Stimulated activated CD4-positive, alpha-beta T cell treated with anti-CD3 and anti-CD28 coated beads, Interleukin-1b, Interleukin-23, amount 100 ng/mL, for 48 hours (primary cell): ENCODE results near the gene RAB3C.

ENCODE experiments used
- DNase-seq: peaks from one replicate; pipeline ENCODE4 v3.0.0-alpha.2; 2020

Gene RAB3C

GRCh38 chr5:58606064-58606463, 23.2 kb downstream of the RAB3C start:
- no peak for DNase-seq

- no peak for DNase-seq
Observed at GRCh38 chr5:58615972-58616371, 33.1 kb downstream of the RAB3C start.

GRCh38 chr5:58617241-58617640, 34.4 kb downstream of the RAB3C start:
- no peak for DNase-seq

DNA sequence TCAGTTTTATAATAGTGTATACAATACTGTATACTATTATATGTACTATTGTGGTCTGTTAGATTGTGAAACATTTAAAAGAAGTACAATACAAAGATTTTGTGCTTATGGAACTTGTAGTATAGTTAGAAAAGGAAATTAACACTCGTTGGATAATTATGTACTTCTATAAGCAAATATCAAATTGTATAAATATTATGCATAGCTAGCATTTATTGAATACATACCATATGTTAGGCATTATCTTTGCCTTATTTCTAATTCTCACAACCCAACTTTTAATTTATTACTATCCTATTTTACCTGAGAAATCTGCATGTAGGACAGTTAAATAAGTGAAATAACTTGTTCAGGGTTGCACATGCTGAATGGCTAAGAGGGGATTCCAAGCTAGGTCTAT, 37.5 kb downstream of the RAB3C start:
- no peak for DNase-seq

DNA sequence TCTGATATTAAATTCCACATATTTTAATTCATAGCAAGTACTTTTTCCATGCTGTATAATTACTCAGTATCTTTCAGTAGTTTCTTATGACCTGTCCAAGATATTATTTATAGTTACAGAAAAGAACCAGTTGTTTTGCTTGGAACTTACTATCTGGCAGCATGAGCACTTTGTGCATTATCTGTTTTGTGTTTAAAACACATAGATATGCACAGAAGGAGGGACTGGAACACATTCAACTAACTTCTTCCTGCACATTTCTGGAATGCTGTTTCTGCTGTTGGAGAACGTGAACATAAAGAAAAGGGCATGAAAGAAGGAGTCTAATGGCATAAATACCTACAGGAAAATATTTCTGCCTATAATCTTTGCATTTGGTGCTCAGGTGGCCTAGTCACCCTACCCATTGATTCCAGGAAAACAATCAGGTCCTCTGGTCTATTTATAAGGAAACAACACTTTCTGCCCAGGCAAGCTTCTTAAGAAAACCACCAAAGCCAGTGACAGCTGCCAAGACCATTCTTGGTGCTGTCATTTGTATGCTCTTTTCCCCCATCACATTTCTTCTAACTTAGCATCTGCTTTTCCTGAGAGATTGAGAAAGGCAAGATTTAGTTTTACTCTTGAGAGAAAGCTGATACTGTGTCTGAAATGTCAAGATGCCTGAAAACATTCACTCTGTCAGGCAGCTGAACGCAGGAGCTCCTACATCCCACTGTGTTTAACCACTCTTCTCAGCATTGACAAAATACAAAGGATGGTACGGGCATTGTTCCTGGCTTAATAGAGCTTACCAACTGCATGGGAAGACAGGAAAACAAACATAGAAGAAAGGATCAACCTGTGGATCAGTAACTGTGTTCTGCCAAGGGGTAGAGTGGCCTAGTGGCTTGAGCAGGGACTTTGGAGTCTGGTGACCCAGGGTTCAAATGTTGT, 40.3 kb downstream of the RAB3C start:
- DNase-seq = no peak

DNA sequence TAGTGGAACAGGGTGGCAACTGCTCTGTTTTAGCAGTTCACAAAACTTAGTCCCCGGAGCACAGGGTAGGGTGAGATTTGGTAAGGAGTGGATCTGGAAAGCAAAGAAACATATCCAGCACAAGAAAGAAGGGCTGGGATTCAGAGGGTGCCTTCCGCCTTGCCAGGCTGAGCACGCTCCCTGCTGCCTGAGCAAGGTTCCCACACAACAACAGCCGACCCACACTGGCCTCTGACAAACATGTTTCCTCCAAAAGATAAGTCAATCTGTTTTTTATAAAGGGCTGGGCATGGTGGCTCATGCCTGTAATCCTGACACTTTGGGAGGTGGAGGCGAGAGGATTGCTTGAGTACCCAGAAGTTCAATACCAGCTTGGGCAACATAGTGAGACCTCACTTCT, 45.8 kb downstream of the RAB3C start:
- no peak for DNase-seq

GRCh38 chr5:58629271-58630159, 46.6 kb downstream of the RAB3C start:
- DNase-seq = no peak

GRCh38 chr5:58631895-58632294, 49.0 kb downstream of the RAB3C start:
- no peak for DNase-seq

DNA sequence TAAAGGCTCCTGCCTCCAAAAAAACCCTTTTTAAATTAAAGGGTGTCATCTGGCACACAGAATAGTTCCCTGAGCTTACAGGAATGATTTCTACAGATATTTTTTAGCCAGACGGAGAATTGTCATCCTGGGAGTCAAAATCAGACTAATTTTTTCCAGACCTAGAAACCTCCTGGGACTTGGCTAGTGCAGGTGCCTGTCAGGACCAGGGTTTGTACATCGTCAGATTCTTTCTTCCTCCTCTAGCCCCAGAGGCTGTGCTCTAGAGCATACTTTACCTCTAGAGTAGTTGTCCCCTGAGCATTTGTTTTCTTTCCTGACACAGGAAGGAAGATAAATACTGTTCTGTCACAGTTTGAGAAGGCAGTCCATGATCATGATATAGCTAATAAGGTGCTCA, 52.5 kb downstream of the RAB3C start:
- no peak for DNase-seq

DNA sequence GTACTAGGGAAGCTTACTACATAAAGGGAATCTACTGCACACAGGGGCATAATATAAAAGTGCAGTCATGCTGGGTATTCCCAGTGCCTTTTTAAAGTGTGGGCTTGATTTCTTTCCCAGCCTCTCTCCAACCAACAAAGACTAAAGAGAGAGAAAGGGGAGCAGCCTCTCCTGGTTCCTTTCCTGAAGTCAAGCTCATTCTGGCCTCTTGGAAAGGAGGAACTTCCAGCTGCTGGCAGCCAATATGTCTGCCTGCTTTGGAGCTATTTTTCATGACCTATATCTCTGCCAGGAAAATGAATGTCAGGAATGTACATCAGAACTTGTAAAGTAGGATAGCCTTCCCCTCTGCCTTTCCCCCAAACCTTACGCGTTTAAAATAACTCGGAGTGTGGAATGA, 57.1 kb downstream of the RAB3C start:
- DNase-seq = no peak

- no peak for DNase-seq
Observed at GRCh38 chr5:58641533-58641932, 58.7 kb downstream of the RAB3C start.

DNA sequence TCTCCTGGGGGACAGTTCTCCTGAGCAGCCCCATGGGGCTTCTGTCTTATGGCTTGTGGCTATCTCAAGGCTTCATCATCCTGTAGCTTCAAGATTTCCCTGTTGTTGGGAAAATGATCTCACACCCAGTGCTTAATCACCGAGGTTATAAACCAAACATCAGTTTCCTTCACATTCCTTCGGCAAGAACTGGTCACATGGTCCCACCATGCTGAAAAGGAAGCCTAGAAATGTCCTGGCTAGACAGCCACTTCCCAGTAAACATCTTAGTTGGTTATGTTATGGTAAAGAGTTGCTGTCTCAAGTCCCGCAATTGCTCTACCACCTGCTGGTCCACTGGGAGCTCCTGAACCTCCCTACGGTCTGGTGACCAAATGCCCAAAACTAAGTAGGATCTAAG, 66.0 kb downstream of the RAB3C start:
- DNase-seq = no peak

GRCh38 chr5:58649716-58650115, 66.8 kb downstream of the RAB3C start:
- no peak for DNase-seq

DNA sequence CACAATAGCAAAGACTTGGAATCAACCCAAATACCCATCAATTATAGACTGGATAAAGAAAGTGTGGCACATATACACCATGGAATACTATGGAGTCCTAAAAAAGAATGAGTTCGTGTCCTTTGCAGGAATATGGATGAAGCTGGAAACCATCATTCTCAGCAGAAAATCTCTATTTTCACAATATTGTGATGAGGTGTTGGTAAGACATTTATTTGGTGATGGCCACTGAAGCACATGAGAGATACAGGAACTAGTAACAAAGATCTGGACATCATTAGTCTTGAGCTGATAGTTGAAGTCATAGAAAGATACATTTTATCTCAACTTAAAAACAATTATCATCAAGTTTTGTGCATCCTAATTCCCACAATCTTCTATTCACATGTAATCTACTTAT, 70.6 kb downstream of the RAB3C start:
- DNase-seq = no peak

- DNase-seq = no peak
Observed at GRCh38 chr5:58666141-58666540, 83.3 kb downstream of the RAB3C start.

DNA sequence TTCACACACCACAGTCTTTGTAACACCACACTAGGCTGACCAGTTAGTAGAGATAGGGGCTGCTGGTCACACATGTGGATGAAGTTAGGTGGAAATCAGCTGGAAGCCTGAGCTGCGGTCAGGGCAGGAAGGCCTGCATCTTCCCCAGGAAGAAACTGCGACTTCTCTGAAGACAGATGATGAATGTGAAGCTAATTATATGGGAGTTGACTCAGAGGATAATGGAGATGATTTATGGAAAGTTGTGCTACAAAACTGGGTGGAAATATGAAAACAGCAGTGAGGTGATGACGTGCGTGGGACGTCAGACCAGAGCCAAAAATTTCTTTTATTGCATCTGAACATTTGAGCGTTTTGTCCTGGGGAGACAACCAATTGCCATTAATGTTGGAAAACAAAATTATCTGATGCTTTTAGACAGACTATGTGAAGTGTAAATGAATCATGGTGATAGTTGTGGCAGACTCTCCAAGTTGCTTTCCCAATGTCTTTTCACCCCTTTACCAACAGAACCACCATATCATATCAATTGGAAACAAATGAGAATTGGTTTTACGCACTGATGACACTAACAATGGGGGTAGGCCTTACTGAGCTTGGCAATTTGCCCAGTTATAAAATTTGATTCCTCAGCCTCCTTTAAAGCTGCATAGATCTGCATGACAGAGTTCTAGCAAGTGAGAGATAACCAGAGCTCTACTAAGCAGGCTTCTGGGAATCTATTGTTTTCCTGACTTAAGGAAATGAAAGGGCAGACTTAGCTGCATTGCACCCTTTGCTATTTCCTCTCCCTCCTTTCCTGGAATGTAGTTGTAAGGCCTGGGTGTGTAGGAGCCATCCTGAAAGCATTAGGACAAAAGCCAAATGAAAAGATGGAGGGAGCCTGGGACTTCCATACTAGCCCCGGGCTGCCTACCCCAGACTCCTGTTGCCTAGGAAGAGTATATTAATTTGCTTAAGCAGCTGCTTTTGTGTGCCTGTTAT, 84.0 kb downstream of the RAB3C start:
- DNase-seq = no peak

GRCh38 chr5:58670582-58670981, 87.7 kb downstream of the RAB3C start:
- DNase-seq = no peak

DNA sequence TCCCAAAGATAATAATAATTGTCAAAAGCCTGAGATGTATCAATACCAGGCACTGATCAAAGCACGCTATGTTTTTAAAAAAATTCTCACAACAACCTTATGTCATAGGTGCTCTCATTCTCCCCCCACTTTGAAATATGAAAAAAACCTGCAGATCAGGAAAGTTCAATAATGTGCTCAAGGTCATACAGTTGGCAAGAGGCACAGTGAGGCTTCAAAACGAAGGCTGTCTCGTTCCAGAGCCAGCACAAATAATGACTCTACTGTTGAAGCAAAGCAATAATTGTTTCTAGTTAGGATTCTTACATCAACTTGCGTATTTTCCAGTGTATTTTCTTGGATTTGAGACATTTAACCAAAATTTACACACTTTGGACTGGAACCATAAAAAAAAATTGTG, 88.3 kb downstream of the RAB3C start:
- DNase-seq = no peak

GRCh38 chr5:58672521-58672920, 89.6 kb downstream of the RAB3C start:
- no peak for DNase-seq

- no peak for DNase-seq
Observed at GRCh38 chr5:58674070-58674469, 91.2 kb downstream of the RAB3C start.

DNA sequence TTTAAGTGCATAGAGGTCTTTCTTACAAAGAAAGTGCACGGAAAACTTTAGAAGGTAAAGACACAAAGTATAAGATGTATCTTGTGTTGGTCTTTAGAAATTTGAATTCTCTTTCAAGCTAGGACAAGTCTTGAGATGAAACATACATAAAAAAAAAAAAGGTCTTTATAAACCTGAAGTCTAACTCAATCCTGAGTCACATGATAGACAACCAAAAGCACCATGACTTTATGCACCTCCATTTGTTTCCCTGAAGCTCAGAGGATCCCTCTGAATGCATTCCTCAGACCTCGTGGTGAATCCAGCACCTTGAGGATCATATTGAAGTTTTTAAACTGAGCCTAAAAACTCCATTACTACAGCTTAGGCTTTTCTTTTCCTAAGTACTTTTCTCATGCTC, 91.8 kb downstream of the RAB3C start:
- DNase-seq = no peak

DNA sequence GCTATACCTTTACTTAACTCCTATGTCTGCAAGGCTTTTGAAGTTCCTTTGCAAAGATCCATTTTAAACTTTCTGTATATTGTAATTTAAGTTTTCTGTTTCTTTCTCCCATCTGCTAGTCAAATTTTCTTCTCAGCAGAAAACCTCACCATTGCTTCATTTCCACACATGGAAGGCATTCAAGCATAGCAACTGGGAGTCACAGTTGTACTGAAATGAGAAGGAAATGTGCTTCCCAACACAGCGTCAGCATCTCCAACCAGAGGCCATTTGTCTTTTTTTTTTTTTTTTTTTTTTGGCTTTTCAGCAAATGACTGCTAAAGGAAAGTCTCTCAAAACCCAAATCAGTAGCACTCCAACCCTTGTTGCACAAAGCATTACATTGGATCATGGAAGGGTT, 92.5 kb downstream of the RAB3C start:
- no peak for DNase-seq

DNA sequence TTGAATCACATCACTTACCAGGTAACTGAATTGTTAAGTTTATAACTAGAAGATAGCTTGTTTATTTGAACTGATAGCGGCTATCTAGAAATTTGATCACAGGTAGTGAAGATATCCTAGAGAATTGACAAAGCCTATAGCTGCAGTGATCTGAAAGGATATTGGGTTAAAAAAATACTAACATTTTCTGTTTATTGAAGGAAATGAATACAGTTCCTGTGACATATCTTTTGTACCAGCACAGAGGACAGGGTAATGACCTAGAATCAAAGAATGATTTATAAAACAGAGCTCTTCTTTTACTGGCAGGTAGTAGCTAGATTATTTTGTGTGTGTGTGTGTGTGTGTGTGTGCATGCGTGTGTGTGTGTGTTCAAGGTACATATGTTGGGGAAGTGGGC, 94.8 kb downstream of the RAB3C start:
- DNase-seq = no peak
